GM18511 (cell line): ENCODE data around the gene MRPS27.
A peak's percentile ranks its signal among the peaks of the same experiment; 100 is the strongest.

ENCODE experiments used
- ATAC-seq: cut with Tn5 transposase; IDR thresholded peaks from one replicate; pipeline ENCODE4 v1.9.1; 2021; ENCODE audit warnings: mild to moderate bottlenecking, moderate library complexity; ENCODE audit not compliant: unreplicated experiment

The MRPS27 gene

DNA sequence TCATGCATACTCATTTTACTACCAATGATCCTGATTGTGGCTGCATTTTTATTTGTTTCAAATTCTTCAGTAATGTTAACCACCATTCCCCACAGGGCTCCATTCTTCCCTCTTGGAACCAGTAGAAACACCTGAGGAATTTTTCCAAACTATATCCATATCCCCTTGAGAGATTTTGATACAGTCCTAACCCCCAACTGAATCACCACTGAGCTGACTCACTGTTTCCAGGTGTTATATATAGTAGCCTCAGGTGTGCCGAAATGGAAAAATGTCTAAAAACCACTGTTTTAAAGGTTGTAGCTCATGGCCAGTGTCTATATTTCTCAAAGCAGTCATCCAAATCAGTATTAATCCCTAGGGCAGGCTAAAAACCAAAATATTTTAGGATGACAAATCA is 85.2 kb downstream of the MRPS27 start:
- no peak for ATAC-seq

GRCh38 chr5:72234265-72234700 is 85.8 kb downstream of the MRPS27 start:
- peak; percentile 93 for ATAC-seq

DNA sequence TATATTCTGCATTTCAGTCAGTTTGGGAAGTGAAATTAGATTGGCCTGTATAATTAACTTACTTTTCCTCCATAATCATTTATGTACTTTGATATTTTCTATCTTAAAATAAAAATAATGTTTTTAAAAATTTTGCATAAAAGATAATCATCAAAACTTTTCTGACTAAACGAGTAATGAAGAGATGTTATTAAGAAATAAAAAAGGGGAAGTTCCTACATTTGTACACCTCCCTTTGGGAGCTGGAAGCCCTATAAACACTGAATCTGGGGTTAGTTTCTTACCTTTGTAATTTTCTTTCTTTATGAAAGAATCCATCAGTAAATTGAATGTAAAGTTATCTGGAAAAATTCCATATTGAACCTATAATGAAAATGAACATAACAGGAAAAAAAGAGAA is 86.2 kb downstream of the MRPS27 start:
- peak; percentile 3 for ATAC-seq

- ATAC-seq, result no peak
These were observed 87.2 kb downstream of the MRPS27 start for GRCh38 chr5:72232838-72233237.

- no peak for ATAC-seq
These were observed 87.9 kb downstream of the MRPS27 start for GRCh38 chr5:72231991-72232703.

DNA sequence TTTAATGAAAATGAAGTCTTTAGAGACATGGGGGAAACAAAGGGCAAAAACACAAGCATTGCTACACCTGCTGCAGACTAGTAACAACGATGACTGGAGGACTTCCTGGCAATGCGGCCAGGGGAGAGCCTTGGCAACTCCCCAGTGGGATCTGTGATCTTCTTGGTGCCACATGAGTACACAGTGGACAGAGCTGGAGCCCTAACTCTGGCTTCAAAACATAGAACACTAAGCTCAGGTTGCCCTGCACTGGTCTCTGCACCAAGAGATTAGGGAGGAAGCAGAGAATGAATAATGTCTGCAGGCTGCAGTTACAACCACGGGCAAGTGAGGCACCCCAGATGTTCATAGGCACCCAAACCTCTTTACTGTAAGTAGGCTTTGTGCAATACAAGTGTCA is 91.1 kb downstream of the MRPS27 start:
- ATAC-seq, result no peak

DNA sequence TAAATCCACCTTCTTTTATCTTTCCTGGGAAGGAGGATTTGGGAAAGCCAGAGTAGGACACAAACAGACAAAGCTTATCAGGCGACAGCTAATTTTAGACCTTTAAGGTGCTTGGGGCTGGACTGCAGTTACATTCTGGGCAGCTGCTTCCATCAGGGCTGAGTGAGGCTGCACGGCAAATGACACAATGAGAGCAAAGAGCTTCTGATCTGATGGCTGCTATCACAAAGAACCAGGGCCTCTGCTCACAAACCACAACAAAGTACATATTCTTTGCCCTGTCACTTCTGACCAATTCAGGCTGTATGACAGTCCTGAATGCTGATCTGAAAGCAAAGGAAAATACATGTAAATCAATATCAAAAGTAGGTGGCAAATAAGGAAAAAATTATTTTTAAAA is 93.1 kb downstream of the MRPS27 start:
- no peak for ATAC-seq

DNA sequence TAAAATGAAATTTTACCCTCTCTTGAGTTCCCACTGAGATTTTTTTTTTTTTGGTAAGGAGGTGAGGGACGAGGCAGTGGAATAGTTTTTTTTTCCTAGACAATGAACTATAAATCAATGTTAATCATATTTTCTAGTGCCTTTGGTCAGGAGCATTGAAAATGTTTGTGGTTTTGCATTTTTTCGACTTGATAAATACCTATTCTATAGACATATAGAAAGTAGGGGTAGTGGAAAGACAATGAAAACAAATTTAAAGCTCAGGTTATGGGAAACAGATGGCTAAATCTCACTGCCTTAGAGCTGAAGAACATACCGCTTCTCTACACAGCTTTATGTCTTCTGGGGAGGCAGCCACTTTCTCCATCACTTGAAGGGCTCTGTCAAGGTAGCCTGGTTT is 94.3 kb downstream of the MRPS27 start:
- ATAC-seq, result no peak

- no peak for ATAC-seq
These were observed 95.0 kb downstream of the MRPS27 start for GRCh38 chr5:72224946-72225463.

DNA sequence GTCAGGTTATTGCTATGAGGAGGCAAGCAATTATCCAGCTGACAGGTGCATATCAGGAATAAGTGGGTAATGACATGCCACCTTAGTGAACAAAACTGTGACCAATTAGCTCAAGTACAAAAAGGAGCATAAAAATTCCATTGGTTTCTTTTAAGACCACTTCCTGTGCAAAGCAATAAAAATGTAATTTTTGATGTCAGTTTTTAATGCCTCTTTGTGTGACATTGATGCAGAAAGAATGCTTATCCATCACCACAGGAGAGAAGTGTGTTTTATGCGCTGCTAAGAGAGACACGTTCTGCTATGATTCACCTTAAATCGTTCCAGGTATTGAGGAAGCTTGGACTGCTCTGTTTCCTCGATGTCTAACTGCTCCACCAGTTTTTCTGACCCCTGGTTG is 96.7 kb downstream of the MRPS27 start:
- no peak for ATAC-seq

- ATAC-seq, result no peak
These were observed 97.5 kb downstream of the MRPS27 start for GRCh38 chr5:72222521-72222920.

- ATAC-seq, result no peak
These were observed 98.5 kb downstream of the MRPS27 start for GRCh38 chr5:72221541-72221940.

- no peak for ATAC-seq
These were observed 98.9 kb downstream of the MRPS27 start for GRCh38 chr5:72221099-72221498.

DNA sequence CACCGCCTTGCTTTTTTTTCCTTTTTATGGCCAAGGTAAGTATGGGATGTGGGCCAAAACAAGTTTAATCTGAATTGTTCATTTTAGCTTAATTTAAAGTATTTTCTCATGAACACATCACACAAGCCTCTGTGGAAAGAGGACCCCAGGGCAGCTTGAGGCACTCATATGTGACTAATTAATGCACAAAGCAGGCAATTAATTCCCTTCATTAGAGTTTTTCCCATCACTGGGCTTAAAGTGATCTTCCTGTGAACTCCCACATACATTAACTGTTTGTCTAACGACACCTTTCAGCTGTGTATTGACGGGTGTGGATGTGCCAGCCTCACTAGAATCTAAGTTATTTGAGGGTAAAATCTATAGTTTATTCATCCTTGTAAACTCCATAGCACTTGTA is 103.3 kb downstream of the MRPS27 start:
- ATAC-seq, result no peak

- no peak for ATAC-seq
These were observed 105.9 kb downstream of the MRPS27 start for GRCh38 chr5:72214168-72214567.

DNA sequence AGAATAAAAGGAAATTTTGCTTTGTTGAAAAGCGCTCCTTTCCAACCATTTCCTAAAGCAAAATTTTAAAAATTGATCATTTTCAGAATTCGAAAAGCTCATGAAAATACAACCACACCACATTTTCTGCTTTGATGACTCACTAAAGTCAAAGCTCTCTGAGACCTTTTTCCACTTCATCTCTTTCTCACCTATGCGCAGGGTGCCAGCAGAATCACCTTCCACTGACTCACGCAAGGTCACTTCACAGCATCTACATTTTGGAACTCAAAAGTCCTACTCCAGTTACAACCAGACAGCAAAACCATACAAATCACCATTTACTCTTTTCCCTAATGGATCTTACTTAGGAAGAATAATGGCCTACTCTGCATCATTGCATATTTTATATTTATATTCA is 106.6 kb downstream of the MRPS27 start:
- no peak for ATAC-seq

DNA sequence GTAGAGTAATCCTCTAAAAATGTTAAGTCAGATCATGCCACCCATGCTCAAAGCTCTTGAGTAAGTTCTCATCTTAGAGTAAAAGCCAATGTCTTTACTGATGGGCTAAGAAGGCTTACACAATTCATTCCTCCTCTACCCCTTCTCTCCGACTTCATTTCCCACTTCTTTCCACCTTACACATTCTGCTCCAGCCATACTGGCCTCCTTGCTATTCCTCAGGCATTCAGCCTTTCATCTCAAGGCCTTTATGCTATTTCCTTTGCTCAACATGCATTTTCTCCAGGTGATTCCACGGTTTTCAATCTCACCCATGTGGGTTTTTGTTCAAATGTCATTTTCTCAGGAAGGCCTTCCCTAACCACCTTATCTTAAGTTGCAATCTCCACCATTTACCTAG is 107.9 kb downstream of the MRPS27 start:
- ATAC-seq, result no peak

GRCh38 chr5:72210888-72211678 is 109.0 kb downstream of the MRPS27 start:
- ATAC-seq, result no peak

GRCh38 chr5:72209147-72210115 is 110.6 kb downstream of the MRPS27 start:
- ATAC-seq, result no peak

- ATAC-seq, result no peak
These were observed 111.6 kb downstream of the MRPS27 start for GRCh38 chr5:72208324-72208926.

GRCh38 chr5:72206994-72207393 is 113.0 kb downstream of the MRPS27 start:
- ATAC-seq, result no peak
